ENCODE data around the gene OR10J5.
"Not testable (repeated sequence)": the region's sequence is repeated elsewhere in the genome, so short reads cannot be mapped to it uniquely, and the experiment has no call there.

The OR10J5 gene

DNA sequence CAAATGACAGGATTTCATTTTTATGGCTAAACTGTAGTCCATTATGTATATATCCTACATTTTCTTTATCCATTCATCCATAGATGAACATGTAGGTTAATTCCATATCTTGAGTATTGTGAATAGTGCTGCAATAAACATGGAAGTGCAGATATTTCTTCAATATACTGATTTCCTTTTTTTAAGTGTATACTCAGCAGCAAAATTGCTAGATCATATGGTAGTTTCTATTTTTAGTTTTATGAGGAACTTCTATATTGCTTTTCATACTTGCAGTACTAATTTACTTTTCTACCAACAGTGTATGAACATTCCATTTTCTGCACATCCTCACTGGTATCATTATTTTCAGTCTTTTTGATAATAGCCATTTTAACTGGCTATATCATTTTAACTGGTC, 30.1 kb downstream of the OR10J5 start (continued):
- no peak for TF ChIP-seq ZNF26 (tag by site-specific recombination; IDR thresholded peaks at IDR 0.05)
- TF ChIP-seq ZNF311 (tag by site-specific recombination; IDR thresholded peaks at IDR 0.05; ENCODE audit: borderline replicate concordance) = no peak
- TF ChIP-seq ZFP69B (tag by site-specific recombination; IDR thresholded peaks at IDR 0.05) = no peak
- no peak for TF ChIP-seq ZNF521 (tag by site-specific recombination; IDR thresholded peaks at IDR 0.05)
- TF ChIP-seq ZNF112 (tag by site-specific recombination; IDR thresholded peaks at IDR 0.05) = no peak

GRCh38 chr1:159501082-159501481, 34.7 kb downstream of the OR10J5 start:
- Histone ChIP-seq H3K27ac (ENCODE audit: extremely low read depth, low read depth, low read length) (no peak overlapping the region), H3K36me3 (ENCODE audit: control insufficient read depth in 2 of 2, insufficient read depth in 1 of 2, low read length in 2 of 2) (no peaks in the 10 kb centered on the region), H3K4me3 (ENCODE audit: low read depth, low read length) (no peak overlapping the region), H3K4me1 (ENCODE audit: control insufficient read depth, insufficient read depth, low read length) (no peaks in the 10 kb centered on the region), H3K9me3 (ENCODE audit: control insufficient read depth, insufficient read depth, low read depth, low read length) (no peaks in the 10 kb centered on the region)
- TF ChIP-seq ZBTB7A (tag by site-specific recombination; IDR thresholded peaks at IDR 0.05; ENCODE audit: low read depth) = no peak
- no peak for TF ChIP-seq ZNF623 (tag by site-specific recombination; IDR thresholded peaks at IDR 0.05)
- TF ChIP-seq, protein P1, sequence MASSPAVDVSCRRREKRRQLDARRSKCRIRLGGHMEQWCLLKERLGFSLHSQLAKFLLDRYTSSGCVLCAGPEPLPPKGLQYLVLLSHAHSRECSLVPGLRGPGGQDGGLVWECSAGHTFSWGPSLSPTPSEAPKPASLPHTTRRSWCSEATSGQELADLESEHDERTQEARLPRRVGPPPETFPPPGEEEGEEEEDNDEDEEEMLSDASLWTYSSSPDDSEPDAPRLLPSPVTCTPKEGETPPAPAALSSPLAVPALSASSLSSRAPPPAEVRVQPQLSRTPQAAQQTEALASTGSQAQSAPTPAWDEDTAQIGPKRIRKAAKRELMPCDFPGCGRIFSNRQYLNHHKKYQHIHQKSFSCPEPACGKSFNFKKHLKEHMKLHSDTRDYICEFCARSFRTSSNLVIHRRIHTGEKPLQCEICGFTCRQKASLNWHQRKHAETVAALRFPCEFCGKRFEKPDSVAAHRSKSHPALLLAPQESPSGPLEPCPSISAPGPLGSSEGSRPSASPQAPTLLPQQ (tag by site-specific recombination; IDR thresholded peaks at IDR 0.05) = no peak
- TF ChIP-seq ZSCAN18 (tag by site-specific recombination; IDR thresholded peaks at IDR 0.05) = no peak
- no peak for TF ChIP-seq ZNF626 (tag by site-specific recombination; IDR thresholded peaks at IDR 0.05)
- no peak for TF ChIP-seq ZNF514 (tag by site-specific recombination; IDR thresholded peaks at IDR 0.05)
- TF ChIP-seq ZNF311 (tag by site-specific recombination; IDR thresholded peaks at IDR 0.05; ENCODE audit: borderline replicate concordance) = no peak
- TF ChIP-seq ZNF223 (tag by site-specific recombination; IDR thresholded peaks at IDR 0.05) = no peak
- TF ChIP-seq ZFP41 (tag by site-specific recombination; IDR thresholded peaks at IDR 0.05; ENCODE audit: borderline replicate concordance) = no peak
- ChIA-PET CTCF (no interaction called here), POLR2A (no interaction called here)

- H3K4me3 ChIP-seq (ENCODE audit: low read depth, low read length); H3K27ac ChIP-seq (ENCODE audit: extremely low read depth, low read depth, low read length); POLR2A ChIA-PET; H3K9me3 ChIP-seq (ENCODE audit: control insufficient read depth, insufficient read depth, low read depth, low read length); H3K4me1 ChIP-seq (ENCODE audit: control insufficient read depth, insufficient read depth, low read length); H3K36me3 ChIP-seq (ENCODE audit: control insufficient read depth in 2 of 2, insufficient read depth in 1 of 2, low read length in 2 of 2): not testable (repeated sequence)
- CTCF ChIA-PET = interaction anchor here (0.6 to 0.7 kb wide), 3 partner anchors 19 to 120 kb away, joined by 4 to 7 read pairs (median 4); no protein-coding TSS in a partner anchor
Measured at GRCh38 chr1:159494513-159495210, 41.1 kb downstream of the OR10J5 start.

GRCh38 chr1:159493354-159493753, 42.5 kb downstream of the OR10J5 start:
- H3K27ac ChIP-seq (ENCODE audit: extremely low read depth, low read depth, low read length) = no peak overlapping the region
- no peak for TF ChIP-seq ZNF664 (tag by site-specific recombination; IDR thresholded peaks at IDR 0.05)
- no peak for TF ChIP-seq SALL2 (tag by site-specific recombination; IDR thresholded peaks at IDR 0.05; ENCODE audit: borderline replicate concordance)
- no peak for TF ChIP-seq ZNF776 (tag by site-specific recombination; IDR thresholded peaks at IDR 0.05; ENCODE audit: borderline replicate concordance)
- no peak for TF ChIP-seq ZNF473 (tag by site-specific recombination; IDR thresholded peaks at IDR 0.05)
- no peak for TF ChIP-seq ZNF610 (tag by site-specific recombination; IDR thresholded peaks at IDR 0.05; ENCODE audit: borderline replicate concordance)
- TF ChIP-seq HOXD13 (CRISPR knock-in tag; IDR thresholded peaks at IDR 0.05; ENCODE audit: borderline replicate concordance) = no peak
- no peak for TF ChIP-seq KLF9 (tag by site-specific recombination; IDR thresholded peaks at IDR 0.05; ENCODE audit: low read depth)
- TF ChIP-seq ZNF184 (tag by site-specific recombination; IDR thresholded peaks at IDR 0.05) = no peak
- TF ChIP-seq ZNF19 (tag by site-specific recombination; IDR thresholded peaks at IDR 0.05; ENCODE audit: low read depth) = no peak
- H3K4me3 ChIP-seq (ENCODE audit: low read depth, low read length) = no peak overlapping the region
- no peaks in the 10 kb centered on the region for H3K9me3 ChIP-seq (ENCODE audit: control insufficient read depth, insufficient read depth, low read depth, low read length)
- no peaks in the 10 kb centered on the region for H3K4me1 ChIP-seq (ENCODE audit: control insufficient read depth, insufficient read depth, low read length)
- ChIA-PET CTCF (no interaction called here), POLR2A (no interaction called here)
- no peaks in the 10 kb centered on the region for H3K36me3 ChIP-seq (ENCODE audit: control insufficient read depth in 2 of 2, insufficient read depth in 1 of 2, low read length in 2 of 2)
